Mucosa of stomach (tissue), 1 donor: ENCODE results near the gene FTHL17.

Experiments used
- H3K27me3 ChIP-seq: one replicate; pipeline ENCODE4 v1.7.0; 2013; ENCODE audit warnings: mild to moderate bottlenecking, low read length; ENCODE audit not compliant: control insufficient read depth, insufficient read depth
- H3K36me3 ChIP-seq: one replicate; pipeline ENCODE4 v1.7.0; 2013; ENCODE audit warnings: low read length; ENCODE audit not compliant: control insufficient read depth, insufficient read depth
- H3K4me1 ChIP-seq: one replicate; pipeline ENCODE4 v1.7.0; 2013; ENCODE audit warnings: mild to moderate bottlenecking, low read length; ENCODE audit not compliant: control insufficient read depth, insufficient read depth
- H3K4me3 ChIP-seq: one replicate; pipeline ENCODE4 v1.7.0; 2013; ENCODE audit warnings: low read length
- H3K9ac ChIP-seq: one replicate; pipeline ENCODE4 v1.7.0; 2013; ENCODE audit warnings: mild to moderate bottlenecking, low read length, moderate library complexity
- H3K9me3 ChIP-seq: one replicate; pipeline ENCODE4 v1.7.0; 2013; ENCODE audit warnings: mild to moderate bottlenecking, low read length, moderate library complexity; ENCODE audit not compliant: control insufficient read depth
- donor health status: Pancreatic carcinoma.

Gene FTHL17

DNA sequence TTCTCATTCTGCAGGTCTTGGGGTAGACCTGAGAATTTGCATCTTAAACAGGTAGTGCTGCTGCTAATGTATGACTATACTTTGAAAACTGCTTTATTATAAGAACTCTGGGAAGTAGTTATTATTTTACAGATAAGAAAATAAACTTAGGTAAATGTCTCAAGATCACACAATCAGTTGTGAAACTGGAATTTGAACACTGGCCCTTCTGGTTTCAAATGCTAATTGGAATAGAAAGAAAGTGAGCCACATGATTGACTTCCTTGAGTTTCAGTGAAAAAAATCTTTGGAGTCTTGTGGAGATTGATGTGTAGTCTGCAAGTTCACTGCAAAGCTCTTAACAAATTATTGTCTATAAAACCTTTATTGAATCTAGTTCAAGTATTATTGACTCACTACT is 44.5 kb downstream of the FTHL17 start:
- H3K4me1 ChIP-seq: no peaks in the 10 kb centered on the region
- H3K9ac ChIP-seq: no peak overlapping the region
- no peaks in the 10 kb centered on the region for H3K27me3 ChIP-seq
- H3K36me3 ChIP-seq: no peaks in the 10 kb centered on the region
- H3K9me3 ChIP-seq: no peaks in the 10 kb centered on the region
- H3K4me3 ChIP-seq: no peak overlapping the region

DNA sequence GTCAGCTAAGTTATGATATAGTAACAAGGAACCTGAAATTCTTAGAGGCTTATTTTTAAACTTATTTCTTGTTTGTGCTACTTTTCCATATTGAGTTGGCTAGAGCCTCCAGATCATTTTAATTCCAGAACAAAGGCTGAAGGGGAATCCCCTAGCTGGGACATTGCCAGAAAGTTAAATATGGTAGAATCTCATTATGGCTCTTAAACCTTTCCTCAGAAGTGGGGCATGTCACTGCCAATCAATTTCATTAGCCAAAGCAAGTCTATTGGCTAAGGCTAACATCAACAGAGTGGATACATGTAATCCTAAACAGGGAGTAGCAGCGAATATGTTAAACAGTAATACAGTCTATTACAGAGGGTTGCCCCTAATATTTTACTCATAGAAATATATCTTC is 47.0 kb downstream of the FTHL17 start:
- Histone ChIP-seq H3K4me3 (no peak overlapping the region), H3K9ac (no peak overlapping the region), H3K9me3 (no peaks in the 10 kb centered on the region), H3K27me3 (no peaks in the 10 kb centered on the region), H3K36me3 (no peaks in the 10 kb centered on the region), H3K4me1 (no peaks in the 10 kb centered on the region)

DNA sequence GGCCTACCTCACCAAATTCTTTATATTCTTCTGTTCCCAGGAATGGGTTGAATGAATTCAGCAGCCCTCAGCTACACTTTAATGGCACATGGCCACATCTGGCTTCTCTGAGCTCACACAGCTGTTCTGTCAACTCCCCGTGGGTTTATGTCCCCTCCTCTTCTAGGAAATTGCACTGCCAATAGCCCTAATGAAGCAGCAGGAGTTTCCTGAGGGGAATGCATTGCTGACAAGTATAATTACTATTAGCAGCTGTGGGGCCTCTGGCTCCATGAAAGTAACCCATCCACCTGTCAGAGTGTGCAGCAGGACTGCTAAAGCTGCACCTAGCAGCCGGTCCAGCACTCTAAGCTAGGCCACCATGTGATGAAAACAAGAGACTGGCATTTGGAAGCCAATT is 50.3 kb downstream of the FTHL17 start:
- Histone ChIP-seq H3K36me3 (no peaks in the 10 kb centered on the region), H3K9ac (no peak overlapping the region), H3K4me1 (no peaks in the 10 kb centered on the region), H3K9me3 (no peaks in the 10 kb centered on the region), H3K4me3 (no peak overlapping the region), H3K27me3 (no peaks in the 10 kb centered on the region)
